GM10248 (cell line): ENCODE data around the gene USH1C.

Experiments
- CTCF ChIA-PET: fragments of 300-600 bp; sonication (Branson Sonifier 250); formaldehyde crosslinking; extraction: SDS; loops from one replicate; lab custom pipeline; 2021; ENCODE audit warnings: antibody characterized with exemption; lab: Yijun Ruan, JAX
- POLR2A ChIA-PET: fragments of 350-650 bp; sonication (Branson Sonifier 250); formaldehyde crosslinking; extraction: SDS; loops from one replicate; lab custom pipeline; 2020; ENCODE audit warnings: antibody characterized with exemption; lab: Yijun Ruan, JAX
- DNase-seq: peaks from one replicate; pipeline ENCODE4 v3.0.0; 2012; ENCODE audit errors: extremely low spot score
- TF ChIP-seq, protein P1 (sequence below): IDR thresholded peaks from 2 replicates; pipeline ENCODE4 v1.5.1; 2012; ENCODE audit warnings: mild to moderate bottlenecking, low read depth; ENCODE audit errors: extremely low read depth, missing control alignments, control extremely low read depth

USH1C gene

DNA sequence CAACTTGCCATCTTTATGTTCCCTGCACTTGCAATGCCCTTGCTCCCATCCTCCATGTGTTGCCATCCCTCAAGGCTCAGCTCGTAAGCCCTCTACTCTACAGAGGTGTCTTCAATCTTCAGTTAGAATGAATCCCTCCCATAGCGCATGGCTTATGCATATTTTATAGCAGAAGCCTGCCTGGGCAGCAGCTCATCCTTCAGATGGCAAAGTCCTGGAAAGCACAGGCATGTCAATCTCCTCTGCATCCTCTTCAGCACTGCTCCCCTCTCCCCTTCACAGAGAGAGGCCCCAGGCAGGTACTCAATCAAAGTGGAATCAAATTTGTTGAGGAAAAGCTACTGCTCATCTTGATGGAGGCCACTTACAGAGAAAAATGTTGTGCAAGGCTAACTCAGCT lies 36.4 kb downstream of the USH1C start:
- ChIA-PET POLR2A (interaction anchor here (0.6 kb wide), 1 partner anchor 285 kb away, joined by 6 read pairs; no protein-coding TSS in a partner anchor), CTCF (interaction anchor here (0.9 to 7.0 kb wide), 7 partner anchors 9 to 562 kb away, joined by 3 to 110 read pairs (median 6); no protein-coding TSS in a partner anchor)
- DNase-seq, result no peak
- TF ChIP-seq, protein P1, sequence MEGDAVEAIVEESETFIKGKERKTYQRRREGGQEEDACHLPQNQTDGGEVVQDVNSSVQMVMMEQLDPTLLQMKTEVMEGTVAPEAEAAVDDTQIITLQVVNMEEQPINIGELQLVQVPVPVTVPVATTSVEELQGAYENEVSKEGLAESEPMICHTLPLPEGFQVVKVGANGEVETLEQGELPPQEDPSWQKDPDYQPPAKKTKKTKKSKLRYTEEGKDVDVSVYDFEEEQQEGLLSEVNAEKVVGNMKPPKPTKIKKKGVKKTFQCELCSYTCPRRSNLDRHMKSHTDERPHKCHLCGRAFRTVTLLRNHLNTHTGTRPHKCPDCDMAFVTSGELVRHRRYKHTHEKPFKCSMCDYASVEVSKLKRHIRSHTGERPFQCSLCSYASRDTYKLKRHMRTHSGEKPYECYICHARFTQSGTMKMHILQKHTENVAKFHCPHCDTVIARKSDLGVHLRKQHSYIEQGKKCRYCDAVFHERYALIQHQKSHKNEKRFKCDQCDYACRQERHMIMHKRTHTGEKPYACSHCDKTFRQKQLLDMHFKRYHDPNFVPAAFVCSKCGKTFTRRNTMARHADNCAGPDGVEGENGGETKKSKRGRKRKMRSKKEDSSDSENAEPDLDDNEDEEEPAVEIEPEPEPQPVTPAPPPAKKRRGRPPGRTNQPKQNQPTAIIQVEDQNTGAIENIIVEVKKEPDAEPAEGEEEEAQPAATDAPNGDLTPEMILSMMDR, result no peak

DNA sequence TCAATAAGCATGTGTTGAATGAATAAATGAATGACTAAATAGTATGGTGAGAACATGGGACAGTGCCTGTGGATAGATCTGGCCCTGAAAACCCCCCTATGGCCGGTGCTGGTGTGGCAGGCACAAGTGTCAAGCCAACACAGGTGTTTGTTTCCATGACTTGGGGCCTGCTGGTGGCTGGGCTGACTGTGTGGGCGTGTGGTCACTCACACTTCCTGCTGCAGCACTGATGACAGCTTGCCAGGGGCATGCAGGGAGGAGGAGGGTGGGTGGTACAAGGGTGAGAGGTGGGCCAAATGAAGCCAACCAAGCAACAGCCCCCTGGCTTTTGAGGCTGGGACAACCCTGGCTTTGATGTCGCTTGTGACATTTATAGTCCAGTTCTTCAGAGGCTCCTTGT lies 37.3 kb downstream of the USH1C start:
- TF ChIP-seq, protein P1, result no peak
- POLR2A ChIA-PET, result no interaction called here
- peak; percentile 53 for DNase-seq
- CTCF ChIA-PET, result interaction anchor here (0.9 to 7.0 kb wide), 10 partner anchors 7 to 722 kb away, joined by 3 to 110 read pairs (median 5); partner anchors contain the start of gene KCNJ11

DNA sequence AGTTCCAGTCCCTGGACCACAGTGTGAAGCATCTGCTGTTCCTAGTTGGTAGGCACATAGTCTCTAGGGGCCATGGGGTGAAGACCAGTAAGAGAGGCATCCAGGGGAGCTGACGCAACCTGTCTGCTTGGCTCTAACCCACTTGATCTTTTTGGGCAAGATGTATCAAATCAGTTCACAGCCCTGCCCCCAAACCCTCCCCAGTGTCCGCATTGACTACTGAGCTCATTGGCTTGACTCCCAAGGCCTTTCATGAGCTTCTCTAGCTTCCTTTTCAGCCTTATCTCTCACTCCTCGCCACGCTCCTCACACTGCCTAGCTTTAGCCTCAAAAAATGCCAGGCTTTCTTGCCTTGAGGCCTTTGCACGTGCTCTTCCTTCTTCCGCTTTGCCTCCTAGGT lies 37.9 kb downstream of the USH1C start:
- DNase-seq, result no peak
- POLR2A ChIA-PET, result no interaction called here
- TF ChIP-seq, protein P1, result no peak
- CTCF ChIA-PET, result interaction anchor here (0.9 to 7.0 kb wide), 10 partner anchors 8 to 721 kb away, joined by 3 to 110 read pairs (median 4); partner anchors contain the start of gene KCNJ11

DNA sequence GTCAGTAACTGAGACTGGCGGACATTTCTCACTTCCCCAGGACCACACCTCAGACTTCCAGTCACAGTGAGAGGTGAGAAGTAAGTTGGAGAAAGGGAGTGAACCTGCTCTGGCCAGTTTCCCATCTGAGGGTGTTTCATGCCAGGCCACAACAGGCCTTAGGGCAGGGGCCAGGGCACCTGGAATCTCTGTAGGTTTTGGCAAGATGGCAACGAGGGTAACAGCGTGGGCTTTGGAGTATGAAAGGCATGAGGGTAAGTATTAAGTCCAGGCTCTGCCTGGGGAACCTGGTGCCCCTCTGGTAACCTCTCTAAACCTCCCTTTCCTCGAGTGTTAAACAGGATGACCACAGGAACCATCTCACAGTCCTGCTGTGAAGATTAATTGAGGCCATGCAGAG lies 39.1 kb downstream of the USH1C start:
- ChIA-PET POLR2A (no interaction called here), CTCF (interaction anchor here (0.6 to 7.0 kb wide), 19 partner anchors 9 to 720 kb away, joined by 3 to 110 read pairs (median 5); partner anchors contain the start of gene KCNJ11)

DNA sequence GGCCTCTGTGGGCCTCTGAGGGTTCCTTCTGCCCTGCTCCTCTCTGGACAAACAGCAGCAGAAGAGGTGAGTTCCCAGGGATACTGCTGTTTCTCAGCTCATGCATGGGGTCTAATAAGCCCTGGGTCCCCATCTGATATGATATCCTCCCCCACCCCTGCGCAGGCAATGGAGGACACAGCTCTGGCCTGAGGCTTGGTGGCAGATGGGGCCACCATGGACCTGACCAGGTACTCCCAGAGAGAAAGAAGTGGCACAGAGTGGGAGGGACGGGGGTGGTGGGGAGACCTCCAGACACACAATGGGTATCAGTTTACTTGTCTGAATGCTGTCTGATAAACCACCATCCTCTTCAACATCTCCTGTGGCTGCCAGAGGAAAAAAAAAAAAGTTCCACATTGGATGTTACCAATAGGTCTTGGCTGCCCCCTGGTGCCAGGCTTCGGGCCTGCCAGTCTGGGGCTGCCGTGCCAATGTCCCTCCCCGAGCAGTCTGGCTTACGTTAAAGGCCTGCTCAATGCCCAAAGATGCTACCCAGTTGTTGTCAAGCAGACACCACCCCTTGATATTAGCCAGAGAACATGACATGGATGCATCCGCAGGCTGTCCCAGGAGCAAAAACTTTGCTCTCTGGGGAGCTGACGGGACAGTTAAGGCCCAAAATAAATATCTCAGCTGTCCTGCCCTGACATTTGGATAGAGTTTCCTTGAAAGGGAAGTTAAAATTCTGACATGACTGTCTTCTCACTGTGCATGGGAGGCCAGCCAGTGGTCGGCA lies 39.7 kb downstream of the USH1C start:
- DNase-seq, result peak; percentile 77
- ChIA-PET CTCF (interaction anchor here (0.6 to 7.0 kb wide), 28 partner anchors 9 to 720 kb away, joined by 3 to 110 read pairs (median 4); partner anchors contain the start of gene KCNJ11), POLR2A (no interaction called here)
- TF ChIP-seq, protein P1, result peak; percentile 90

More for the DNA sequence above, 39.1 kb downstream of the USH1C start:
- TF ChIP-seq, protein P1, result no peak
- no peak for DNase-seq

DNA sequence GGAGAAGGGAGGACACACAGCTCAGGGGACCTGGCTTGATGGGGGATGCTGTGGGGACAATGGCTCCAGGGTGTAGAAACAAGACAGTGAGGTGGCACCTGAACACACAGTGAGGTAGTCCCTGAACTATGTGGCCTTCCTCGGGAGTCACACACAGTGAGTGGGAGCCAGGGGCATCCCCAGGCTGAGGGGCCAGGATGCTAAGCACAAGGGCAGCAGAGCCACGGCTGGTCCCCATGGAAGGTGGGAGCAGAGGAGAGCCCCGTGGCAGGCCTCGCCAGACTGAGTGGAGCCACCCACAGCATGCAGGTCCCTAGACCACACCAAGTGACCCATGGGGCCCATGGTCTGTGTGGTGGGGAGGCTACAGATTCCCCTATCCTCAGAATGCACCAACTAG lies 41.6 kb downstream of the USH1C start:
- CTCF ChIA-PET, result interaction anchor here (0.8 to 7.0 kb wide), 5 partner anchors 10 to 124 kb away, joined by 3 to 110 read pairs (median 3); no protein-coding TSS in a partner anchor
- no peak for DNase-seq
- TF ChIP-seq, protein P1, result no peak
- POLR2A ChIA-PET, result no interaction called here
